Hematopoietic multipotent progenitor cell treated with erythropoietin and hydrocortisone succinate and interleukin-3 and kit ligand, for 15 days (in vitro differentiated cells): ENCODE results near the gene SMAD3.
"Not testable (repeated sequence)": the region's sequence is repeated elsewhere in the genome, so short reads cannot be mapped to it uniquely, and the experiment has no call there.

ENCODE experiments used
- DNase-seq: peaks from one replicate; pipeline ENCODE4 v3.0.0-alpha.2; 2015; ENCODE audit warnings: low spot score

The SMAD3 gene

GRCh38 chr15:67142767-67143100 is 77.3 kb downstream of the SMAD3 start:
- DNase-seq: no peak

- no peak for DNase-seq
Observed at GRCh38 chr15:67143646-67144045, 78.2 kb downstream of the SMAD3 start.

GRCh38 chr15:67144609-67145311 is 79.4 kb downstream of the SMAD3 start:
- no peak for DNase-seq

GRCh38 chr15:67145312-67145610 is 79.9 kb downstream of the SMAD3 start:
- DNase-seq: no peak

GRCh38 chr15:67145710-67146109 is 80.3 kb downstream of the SMAD3 start:
- no peak for DNase-seq

- no peak for DNase-seq
Observed at GRCh38 chr15:67146234-67146633, 80.8 kb downstream of the SMAD3 start.

- DNase-seq: no peak
Observed at GRCh38 chr15:67146875-67147381, 81.5 kb downstream of the SMAD3 start.

GRCh38 chr15:67147396-67147949 is 82.1 kb downstream of the SMAD3 start:
- no peak for DNase-seq

- no peak for DNase-seq
Observed at GRCh38 chr15:67148196-67148701, 82.8 kb downstream of the SMAD3 start.

GRCh38 chr15:67149068-67149772 is 83.8 kb downstream of the SMAD3 start:
- no peak for DNase-seq

GRCh38 chr15:67149773-67150022 is 84.3 kb downstream of the SMAD3 start:
- no peak for DNase-seq

GRCh38 chr15:67150023-67150860 is 84.8 kb downstream of the SMAD3 start:
- DNase-seq: no peak

- DNase-seq: no peak
Observed at GRCh38 chr15:67152429-67152828, 87.0 kb downstream of the SMAD3 start.

GRCh38 chr15:67153044-67153443 is 87.6 kb downstream of the SMAD3 start:
- DNase-seq: not testable (repeated sequence)

GRCh38 chr15:67154249-67154648 is 88.8 kb downstream of the SMAD3 start:
- DNase-seq: no peak

- DNase-seq: no peak
Observed at GRCh38 chr15:67156426-67156825, 91.0 kb downstream of the SMAD3 start.

- no peak for DNase-seq
Observed at GRCh38 chr15:67156834-67157233, 91.4 kb downstream of the SMAD3 start.

GRCh38 chr15:67157521-67158252 is 92.3 kb downstream of the SMAD3 start:
- DNase-seq: no peak

- DNase-seq: no peak
Observed at GRCh38 chr15:67158367-67158766, 93.0 kb downstream of the SMAD3 start.

GRCh38 chr15:67161412-67161811 is 96.0 kb downstream of the SMAD3 start:
- no peak for DNase-seq

GRCh38 chr15:67161881-67162280 is 96.5 kb downstream of the SMAD3 start:
- no peak for DNase-seq

- no peak for DNase-seq
Observed at GRCh38 chr15:67163180-67163579, 97.8 kb downstream of the SMAD3 start.
